Testis (tissue), 3 donors: Measurements from ENCODE around the gene TTLL7. TPM values are rescaled to one million over a fixed set of nuclear protein-coding genes. Genes with fewer than 3 reads are reported as not detected.

Experiments
- DNase-seq: peaks from one replicate; pipeline ENCODE4 v3.0.0-alpha.2; 2019
- H3K27ac ChIP-seq, 2 donors: fragments of 200-600 bp; sonication (generic); one replicate each; pipeline ENCODE4 v1.5.1; 2019
- H3K27me3 ChIP-seq: fragments of 200-600 bp; sonication (generic); one replicate; pipeline ENCODE4 v1.5.1; 2019
- H3K36me3 ChIP-seq: fragments of 200-600 bp; sonication (generic); one replicate; pipeline ENCODE4 v1.5.1; 2017; ENCODE audit warnings: low read depth; ENCODE audit errors: missing control alignments
- H3K4me1 ChIP-seq: fragments of 200-600 bp; sonication (generic); one replicate; pipeline ENCODE4 v1.5.1; 2019
- H3K4me3 ChIP-seq, 2 donors: fragments of 200-600 bp; sonication (generic); one replicate each; pipeline ENCODE4 v1.5.1; 2017 to 2019
- H3K9me3 ChIP-seq: fragments of 200-600 bp; sonication (generic); one replicate; pipeline ENCODE4 v1.5.1; 2017
- POLR2A ChIP-seq: fragments of 450-650 bp; IDR thresholded peaks from one replicate; pipeline ENCODE4 v1.6.1; 2017; ENCODE audit warnings: antibody characterized with exemption, mild to moderate bottlenecking, moderate library complexity
- WGBS, 2 donors: methylation state at CpG; one replicate each; pipeline ENCODE4 v1.1.5; 2018; 5-methylcytosine and 5-hydroxymethylcytosine counted together
- intact Hi-C: fragments of 100-400 bp; cut with DNase I; formaldehyde crosslinking; loops from one replicate; pipeline ENCODE4 v1.15.1; 2023; ENCODE audit warnings: low total_unique reads
- polyA plus RNA-seq: library from polyadenylated mRNA; stranded (reverse); fragments of 350-450 nt; fragmentation: Illumina TruSeq; extraction: RNeasy Lipid Tissue Mini Kit (QIAGEN cat#74804); gene quantifications from one replicate; pipeline ENCODE4 v1.2.3, GENCODE V29; 2014; ENCODE audit warnings: low read depth, low replicate concordance; ENCODE audit not compliant: insufficient read depth
- total RNA-seq, 2 donors: library from RNA; depleted of rRNA; stranded (reverse); fragments of >200 nt; gene quantifications; one replicate each; pipeline ENCODE4 v1.2.3, GENCODE V29; 2016
- TF ChIP-seq, protein P1 (sequence below), 3 experiments: fragments of 450-650 bp in 2 of 3; fragments of 200-600 bp in 1 of 3; sonication (generic) in 1 of 3; IDR thresholded peaks; one replicate each; pipeline ENCODE4 v1.5.1; 2016 to 2019; ENCODE audit warnings: antibody characterized with exemption in 3 of 3, mild to moderate bottlenecking in 2 of 3, moderate library complexity in 1 of 3

Gene TTLL7
- total and polyA plus RNA-seq, 3 donors from 2014 or later: 22.4 to 35.2 (median 28.6) TPM

DNA sequence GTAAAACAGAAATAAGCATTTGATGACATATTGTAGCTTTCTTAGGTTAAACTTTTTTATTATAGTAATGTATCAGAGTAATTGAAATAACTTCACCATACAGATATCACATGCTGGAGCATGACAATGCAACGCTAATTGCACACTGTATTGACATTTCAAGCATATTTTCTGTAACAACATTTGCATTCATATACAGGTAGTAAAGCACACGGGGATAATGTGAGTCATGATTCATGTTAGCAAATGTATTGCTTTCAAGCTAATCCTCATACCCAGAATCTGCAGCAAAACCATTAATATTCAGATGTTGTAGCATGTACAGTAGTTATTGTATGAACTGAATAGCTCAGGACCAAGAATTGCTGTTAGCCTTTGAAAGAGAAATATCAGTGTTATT is 133.9 kb downstream of the TTLL7 start:
- intact Hi-C loops: no loop called here
- no peak overlapping the region for H3K4me3 ChIP-seq
- TF ChIP-seq, protein P1, sequence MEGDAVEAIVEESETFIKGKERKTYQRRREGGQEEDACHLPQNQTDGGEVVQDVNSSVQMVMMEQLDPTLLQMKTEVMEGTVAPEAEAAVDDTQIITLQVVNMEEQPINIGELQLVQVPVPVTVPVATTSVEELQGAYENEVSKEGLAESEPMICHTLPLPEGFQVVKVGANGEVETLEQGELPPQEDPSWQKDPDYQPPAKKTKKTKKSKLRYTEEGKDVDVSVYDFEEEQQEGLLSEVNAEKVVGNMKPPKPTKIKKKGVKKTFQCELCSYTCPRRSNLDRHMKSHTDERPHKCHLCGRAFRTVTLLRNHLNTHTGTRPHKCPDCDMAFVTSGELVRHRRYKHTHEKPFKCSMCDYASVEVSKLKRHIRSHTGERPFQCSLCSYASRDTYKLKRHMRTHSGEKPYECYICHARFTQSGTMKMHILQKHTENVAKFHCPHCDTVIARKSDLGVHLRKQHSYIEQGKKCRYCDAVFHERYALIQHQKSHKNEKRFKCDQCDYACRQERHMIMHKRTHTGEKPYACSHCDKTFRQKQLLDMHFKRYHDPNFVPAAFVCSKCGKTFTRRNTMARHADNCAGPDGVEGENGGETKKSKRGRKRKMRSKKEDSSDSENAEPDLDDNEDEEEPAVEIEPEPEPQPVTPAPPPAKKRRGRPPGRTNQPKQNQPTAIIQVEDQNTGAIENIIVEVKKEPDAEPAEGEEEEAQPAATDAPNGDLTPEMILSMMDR (IDR thresholded peaks at IDR 0.05): no peak
- TF ChIP-seq POLR2A: no peak
- 80 to 81% methylated on average over 2 of the region's 2 CpGs for WGBS, 2 donors
- DNase-seq: no peak
- H3K36me3 ChIP-seq: no peaks in the 10 kb centered on the region
- no peaks in the 10 kb centered on the region for H3K27me3 ChIP-seq
- no peaks in the 10 kb centered on the region for H3K9me3 ChIP-seq
- H3K4me1 ChIP-seq: no peaks in the 10 kb centered on the region
- no peak overlapping the region for H3K27ac ChIP-seq

DNA sequence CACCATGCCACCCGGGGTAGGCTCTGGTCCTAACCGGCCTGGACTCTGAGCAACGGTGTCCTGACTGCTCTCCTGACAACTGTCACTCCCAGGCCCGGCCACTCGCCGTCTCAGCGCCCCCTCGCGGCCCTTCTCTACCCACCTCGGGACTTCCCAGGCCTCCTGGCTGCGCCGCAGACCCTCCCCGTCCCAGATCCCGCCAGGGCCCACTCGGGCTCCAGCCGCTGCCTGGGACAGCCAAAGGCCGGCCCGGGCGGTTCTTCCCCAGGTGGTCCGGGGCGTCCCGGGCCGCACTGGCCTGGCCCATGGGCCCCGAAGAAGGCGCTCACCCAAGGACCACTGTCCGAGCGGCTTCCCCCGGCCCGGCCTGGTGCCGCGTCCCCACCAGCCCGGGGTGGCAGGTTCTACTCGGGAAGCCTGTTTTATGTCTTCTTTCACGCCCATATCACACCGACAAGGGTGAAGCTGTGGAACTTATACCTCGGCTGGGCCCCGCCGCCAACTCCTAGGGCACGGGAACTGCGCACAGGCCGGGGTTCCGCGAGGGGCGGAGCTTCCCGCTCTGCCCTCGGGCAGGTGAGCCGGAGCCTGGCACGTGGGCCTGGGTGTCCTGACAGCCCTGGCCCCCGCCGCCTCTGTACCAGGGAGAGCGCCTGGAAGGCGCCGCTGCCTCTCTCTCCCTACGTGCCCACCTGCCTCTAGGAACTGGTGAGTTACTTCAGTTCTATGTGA is 138.3 kb downstream of the TTLL7 start:
- 21 to 22% methylated on average over 16 to 54 of the region's 54 CpGs for WGBS, 2 donors
- DNase-seq: peak; percentile 94

DNA sequence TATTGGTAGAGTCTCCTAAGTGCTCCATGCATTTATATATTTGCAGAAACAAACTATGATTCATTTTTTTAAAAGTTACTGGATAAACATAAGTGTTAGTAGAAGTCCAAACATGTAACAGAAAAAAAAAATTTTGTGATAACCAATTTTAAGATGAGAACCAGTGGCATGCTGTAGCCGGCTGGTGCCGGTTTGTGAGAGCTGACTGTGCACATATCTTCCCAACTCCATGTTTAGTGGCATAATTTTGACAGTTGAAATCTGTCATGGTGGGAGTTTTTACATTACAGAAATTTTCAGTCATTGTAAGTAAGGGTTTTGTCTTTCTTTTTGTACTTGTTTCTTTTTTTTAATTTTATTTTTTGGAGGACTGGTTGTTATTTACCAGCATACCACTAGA is 141.2 kb downstream of the TTLL7 start:
- WGBS, 2 donors: 57 to 73% methylated on average over 2 of the region's 2 CpGs
- H3K27me3 ChIP-seq: no peaks in the 10 kb centered on the region

More for the DNA sequence above, 138.3 kb downstream of the TTLL7 start:
- Histone ChIP-seq H3K4me1 (no peaks in the 10 kb centered on the region), H3K27me3 (no peaks in the 10 kb centered on the region), H3K9me3 (no peaks in the 10 kb centered on the region), H3K4me3 (peak overlapping the region; percentile 67 to 81), H3K27ac (peak overlapping the region; percentile 79 to 89), H3K36me3 (no peaks in the 10 kb centered on the region)
- TF ChIP-seq POLR2A: no peak
- TF ChIP-seq, protein P1 (IDR thresholded peaks at IDR 0.05): peak; percentile 58 to 61 (median 60)
- intact Hi-C loops: no loop called here

DNA sequence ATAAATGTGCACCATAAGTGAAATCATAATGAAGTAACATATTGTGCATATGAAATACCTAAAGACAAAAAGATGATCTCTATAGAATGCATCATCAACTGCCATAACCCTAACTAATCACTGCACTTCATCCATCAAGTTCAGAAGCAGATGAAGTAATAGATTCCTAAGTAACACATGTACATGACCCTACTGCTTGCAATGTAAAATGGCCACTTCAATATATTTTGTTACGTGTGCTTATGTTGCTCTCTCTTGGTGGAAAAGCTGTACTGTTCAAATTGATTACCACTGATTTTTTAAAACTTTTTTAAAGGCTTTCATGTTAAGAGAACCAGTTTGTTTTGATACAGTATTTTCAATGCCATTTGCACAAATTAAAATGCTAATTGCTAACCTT is 141.8 kb downstream of the TTLL7 start:
- TF ChIP-seq POLR2A: no peak
- no peak overlapping the region for H3K27ac ChIP-seq
- H3K9me3 ChIP-seq: no peaks in the 10 kb centered on the region
- no peaks in the 10 kb centered on the region for H3K36me3 ChIP-seq
- H3K4me3 ChIP-seq: no peak overlapping the region
- WGBS, 2 donors: 62 to 71% methylated on average over 1 of the region's 1 CpG
- no peaks in the 10 kb centered on the region for H3K4me1 ChIP-seq
- H3K27me3 ChIP-seq: no peaks in the 10 kb centered on the region
- no peak for DNase-seq
- intact Hi-C loops: no loop called here

More for the DNA sequence above, 141.2 kb downstream of the TTLL7 start:
- Histone ChIP-seq H3K27ac (no peak overlapping the region), H3K4me3 (no peak overlapping the region), H3K36me3 (no peaks in the 10 kb centered on the region), H3K9me3 (no peaks in the 10 kb centered on the region), H3K4me1 (no peaks in the 10 kb centered on the region)
- TF ChIP-seq, protein P1 (IDR thresholded peaks at IDR 0.05): no peak
- no peak for TF ChIP-seq POLR2A
- intact Hi-C loops: no loop called here
- no peak for DNase-seq

DNA sequence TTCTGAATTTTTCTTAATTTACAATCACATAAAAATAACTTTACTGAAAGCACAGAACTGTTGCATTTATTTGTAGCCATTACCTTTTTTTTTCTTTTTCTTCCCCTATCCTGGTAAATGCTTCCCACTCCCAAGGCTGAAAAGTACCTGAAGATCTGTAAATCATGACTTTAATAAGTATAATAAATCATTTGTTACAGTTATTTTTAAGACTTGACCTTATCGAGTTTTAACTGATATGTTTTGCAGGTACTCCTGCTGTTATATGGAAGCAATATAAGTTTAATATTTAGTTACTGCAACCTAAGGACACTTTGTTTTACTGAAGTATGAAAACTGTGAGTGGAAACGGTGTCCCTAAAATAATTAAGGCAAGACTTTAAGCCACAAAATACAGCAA is 142.6 kb downstream of the TTLL7 start:
- H3K27ac ChIP-seq: no peak overlapping the region
- H3K27me3 ChIP-seq: no peaks in the 10 kb centered on the region
- WGBS, 2 donors: 81 to 84% methylated on average over 2 of the region's 2 CpGs
- intact Hi-C loops: no loop called here
- H3K36me3 ChIP-seq: no peaks in the 10 kb centered on the region
- H3K4me3 ChIP-seq: no peak overlapping the region
- no peaks in the 10 kb centered on the region for H3K4me1 ChIP-seq
- DNase-seq: no peak
- H3K9me3 ChIP-seq: no peaks in the 10 kb centered on the region
- TF ChIP-seq, protein P1 (IDR thresholded peaks at IDR 0.05): no peak
- TF ChIP-seq POLR2A: no peak
